GM21619 (cell line): ENCODE results near the gene UBE2D3.

Source experiments
- ATAC-seq: cut with Tn5 transposase; IDR thresholded peaks from one replicate; pipeline ENCODE4 v1.9.1; 2021; ENCODE audit not compliant: unreplicated experiment

UBE2D3 gene

GRCh38 chr4:102758241-102759160, 68.8 kb downstream of the UBE2D3 start:
- ATAC-seq = no peak

GRCh38 chr4:102757681-102758080, 69.7 kb downstream of the UBE2D3 start:
- no peak for ATAC-seq

- no peak for ATAC-seq
Observed at GRCh38 chr4:102754044-102754443, 73.3 kb downstream of the UBE2D3 start.

GRCh38 chr4:102751941-102752340, 75.4 kb downstream of the UBE2D3 start:
- no peak for ATAC-seq
